HL-60 (cell line): ENCODE measurements around the gene TPST1.

Experiments used
- REST ChIP-seq: IDR thresholded peaks from 2 replicates; pipeline ENCODE4 v1.6.1; 2012; ENCODE audit warnings: low read depth; ENCODE audit not compliant: insufficient replicate concordance
- SPI1 ChIP-seq: IDR thresholded peaks from 2 replicates; pipeline ENCODE4 v1.6.1; 2012; ENCODE audit warnings: low read depth, mild to moderate bottlenecking, borderline replicate concordance
- TF ChIP-seq, protein P1 (sequence below): IDR thresholded peaks from one replicate; pipeline ENCODE4 v1.5.1; 2011; ENCODE audit warnings: low read length, control low read depth, inconsistent platforms; ENCODE audit not compliant: insufficient read depth

DNA sequence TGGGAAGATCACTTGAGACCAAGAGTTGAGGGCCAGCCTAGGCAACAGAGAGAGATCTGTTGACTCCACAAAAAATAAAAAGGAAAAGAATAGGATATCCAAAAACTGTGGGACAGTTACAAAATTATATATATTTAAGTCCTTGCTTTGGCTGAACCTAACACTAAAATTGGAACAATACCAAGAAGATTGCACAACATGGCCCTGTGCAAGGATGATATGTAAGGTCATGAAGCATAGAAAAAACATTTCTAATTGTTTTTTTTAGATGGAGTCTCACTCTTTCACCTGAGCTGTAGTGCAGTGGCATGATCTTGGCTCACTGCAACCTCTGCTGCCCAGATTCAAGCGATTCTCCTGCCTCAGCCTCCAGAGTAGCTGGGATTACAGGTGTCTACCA, 139.0 kb downstream of the TPST1 start:
- TF ChIP-seq, protein P1, sequence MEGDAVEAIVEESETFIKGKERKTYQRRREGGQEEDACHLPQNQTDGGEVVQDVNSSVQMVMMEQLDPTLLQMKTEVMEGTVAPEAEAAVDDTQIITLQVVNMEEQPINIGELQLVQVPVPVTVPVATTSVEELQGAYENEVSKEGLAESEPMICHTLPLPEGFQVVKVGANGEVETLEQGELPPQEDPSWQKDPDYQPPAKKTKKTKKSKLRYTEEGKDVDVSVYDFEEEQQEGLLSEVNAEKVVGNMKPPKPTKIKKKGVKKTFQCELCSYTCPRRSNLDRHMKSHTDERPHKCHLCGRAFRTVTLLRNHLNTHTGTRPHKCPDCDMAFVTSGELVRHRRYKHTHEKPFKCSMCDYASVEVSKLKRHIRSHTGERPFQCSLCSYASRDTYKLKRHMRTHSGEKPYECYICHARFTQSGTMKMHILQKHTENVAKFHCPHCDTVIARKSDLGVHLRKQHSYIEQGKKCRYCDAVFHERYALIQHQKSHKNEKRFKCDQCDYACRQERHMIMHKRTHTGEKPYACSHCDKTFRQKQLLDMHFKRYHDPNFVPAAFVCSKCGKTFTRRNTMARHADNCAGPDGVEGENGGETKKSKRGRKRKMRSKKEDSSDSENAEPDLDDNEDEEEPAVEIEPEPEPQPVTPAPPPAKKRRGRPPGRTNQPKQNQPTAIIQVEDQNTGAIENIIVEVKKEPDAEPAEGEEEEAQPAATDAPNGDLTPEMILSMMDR, result no peak
- no peak for TF ChIP-seq REST
- TF ChIP-seq SPI1, result no peak
